ENCODE data around the gene PSTPIP2.
"Not testable (repeated sequence)": the region's sequence is repeated elsewhere in the genome, so short reads cannot be mapped to it uniquely, and the experiment has no call there.

Gene PSTPIP2

DNA sequence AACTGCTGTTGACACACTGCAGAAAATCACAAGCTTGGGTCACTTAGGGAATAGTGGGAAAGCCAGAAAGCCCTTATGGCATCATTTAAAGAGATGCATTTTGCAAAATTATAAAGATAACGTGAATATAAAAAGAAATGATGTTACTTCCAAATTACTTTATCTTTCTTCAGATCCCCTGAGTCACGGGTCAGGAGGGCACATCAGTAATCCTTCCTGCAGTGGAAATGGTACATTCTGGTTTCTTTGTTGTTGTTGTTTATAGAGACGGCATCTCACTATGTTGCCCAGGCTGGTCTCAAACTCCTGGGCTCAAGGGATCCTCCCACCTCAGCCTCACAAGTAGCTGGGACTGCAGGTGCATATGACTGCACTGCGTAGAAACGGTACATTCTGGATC is 95.1 kb downstream of the PSTPIP2 start:
- Histone ChIP-seq H3K27me3 (ENCODE audit: low read depth, low read length) (peaks cover 11% of the 10 kb centered on the region), H3K4me2 (ENCODE audit: low read length) (no peak overlapping the region), H3K27ac (ENCODE audit: low read length) (no peak overlapping the region), H3K9ac (ENCODE audit: low read length) (no peak overlapping the region), H3K4me1 (ENCODE audit: low read length) (peaks cover 9% of the 10 kb centered on the region), H4K20me1 (ENCODE audit: insufficient read depth, low read length) (no peaks in the 10 kb centered on the region), H2AFZ (ENCODE audit: low read depth, low read length) (no peak overlapping the region), H3K79me2 (ENCODE audit: low read length) (no peaks in the 10 kb centered on the region), H3K9me3 (ENCODE audit: insufficient read depth, low read length) (no peaks in the 10 kb centered on the region), H3K36me3 (replicated peaks; ENCODE audit: low read depth, low read length) (no peaks in the 10 kb centered on the region), H3K4me3 (ENCODE audit: low read length) (no peak overlapping the region)
- TF ChIP-seq, protein P1, sequence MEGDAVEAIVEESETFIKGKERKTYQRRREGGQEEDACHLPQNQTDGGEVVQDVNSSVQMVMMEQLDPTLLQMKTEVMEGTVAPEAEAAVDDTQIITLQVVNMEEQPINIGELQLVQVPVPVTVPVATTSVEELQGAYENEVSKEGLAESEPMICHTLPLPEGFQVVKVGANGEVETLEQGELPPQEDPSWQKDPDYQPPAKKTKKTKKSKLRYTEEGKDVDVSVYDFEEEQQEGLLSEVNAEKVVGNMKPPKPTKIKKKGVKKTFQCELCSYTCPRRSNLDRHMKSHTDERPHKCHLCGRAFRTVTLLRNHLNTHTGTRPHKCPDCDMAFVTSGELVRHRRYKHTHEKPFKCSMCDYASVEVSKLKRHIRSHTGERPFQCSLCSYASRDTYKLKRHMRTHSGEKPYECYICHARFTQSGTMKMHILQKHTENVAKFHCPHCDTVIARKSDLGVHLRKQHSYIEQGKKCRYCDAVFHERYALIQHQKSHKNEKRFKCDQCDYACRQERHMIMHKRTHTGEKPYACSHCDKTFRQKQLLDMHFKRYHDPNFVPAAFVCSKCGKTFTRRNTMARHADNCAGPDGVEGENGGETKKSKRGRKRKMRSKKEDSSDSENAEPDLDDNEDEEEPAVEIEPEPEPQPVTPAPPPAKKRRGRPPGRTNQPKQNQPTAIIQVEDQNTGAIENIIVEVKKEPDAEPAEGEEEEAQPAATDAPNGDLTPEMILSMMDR (IDR thresholded peaks at IDR 0.05; ENCODE audit: low read depth, low read length), result no peak
- no peak for TF ChIP-seq EZH2phosphoT487 (IDR thresholded peaks at IDR 0.05; ENCODE audit: low read depth)

DNA sequence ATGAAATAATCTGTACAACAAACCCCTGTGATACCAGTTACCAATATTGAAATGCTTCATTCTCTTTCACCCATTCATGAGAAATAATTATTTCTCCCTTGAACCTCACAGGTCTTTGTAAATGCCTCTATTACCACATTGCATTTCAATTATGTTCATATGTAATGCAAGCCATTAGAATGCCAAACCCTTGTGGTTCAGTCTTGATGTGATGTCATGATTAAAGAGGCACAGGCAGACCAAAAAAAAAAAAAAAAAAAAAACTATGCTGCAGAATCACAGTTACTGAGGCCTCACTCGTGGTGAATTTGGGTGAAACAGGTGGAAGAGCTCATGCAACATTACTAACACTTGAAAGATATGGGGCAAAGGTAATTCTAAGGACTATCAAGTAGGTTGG is 95.5 kb downstream of the PSTPIP2 start:
- no peak overlapping the region for H3K27ac ChIP-seq (ENCODE audit: low read length)
- no peak overlapping the region for H2AFZ ChIP-seq (ENCODE audit: low read depth, low read length)
- no peaks in the 10 kb centered on the region for H3K9me3 ChIP-seq (ENCODE audit: insufficient read depth, low read length)
- peaks cover 11% of the 10 kb centered on the region for H3K27me3 ChIP-seq (ENCODE audit: low read depth, low read length)
- H3K79me2 ChIP-seq (ENCODE audit: low read length), result no peaks in the 10 kb centered on the region
- no peak overlapping the region for H3K4me3 ChIP-seq (ENCODE audit: low read length)
- H3K36me3 ChIP-seq (replicated peaks; ENCODE audit: low read depth, low read length), result no peaks in the 10 kb centered on the region
- no peak overlapping the region for H3K9ac ChIP-seq (ENCODE audit: low read length)
- H4K20me1 ChIP-seq (ENCODE audit: insufficient read depth, low read length), result no peaks in the 10 kb centered on the region
- peaks cover 9% of the 10 kb centered on the region for H3K4me1 ChIP-seq (ENCODE audit: low read length)
- TF ChIP-seq, protein P1 (IDR thresholded peaks at IDR 0.05; ENCODE audit: low read depth, low read length), result no peak
- TF ChIP-seq EZH2phosphoT487 (IDR thresholded peaks at IDR 0.05; ENCODE audit: low read depth), result no peak
- H3K4me2 ChIP-seq (ENCODE audit: low read length), result no peak overlapping the region

DNA sequence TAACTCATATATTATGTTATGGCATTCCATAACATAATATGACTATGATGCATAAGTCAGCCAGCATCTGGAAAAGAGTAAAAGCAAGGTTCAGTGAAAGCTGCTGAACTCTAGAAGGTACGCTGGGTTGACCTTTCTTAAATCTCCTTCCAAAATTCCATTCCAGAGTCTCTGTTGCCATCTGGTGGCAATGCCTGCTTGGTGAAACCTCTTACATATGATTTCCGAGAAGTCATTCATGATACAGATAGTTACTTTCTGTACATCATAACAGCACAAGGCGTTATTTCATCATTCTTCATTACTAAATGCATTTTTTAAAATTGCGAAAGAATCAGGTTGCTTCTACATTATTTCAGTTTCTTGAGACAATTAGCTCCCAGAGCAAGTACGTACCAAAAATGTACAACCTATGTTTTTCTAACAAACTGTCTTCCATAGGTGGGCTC is 97.9 kb downstream of the PSTPIP2 start:
- no peaks in the 10 kb centered on the region for H3K9me3 ChIP-seq (ENCODE audit: insufficient read depth, low read length)
- H3K27me3 ChIP-seq (ENCODE audit: low read depth, low read length), result no peaks in the 10 kb centered on the region
- H3K9ac ChIP-seq (ENCODE audit: low read length), result no peak overlapping the region
- H4K20me1 ChIP-seq (ENCODE audit: insufficient read depth, low read length), result no peaks in the 10 kb centered on the region
- no peaks in the 10 kb centered on the region for H3K36me3 ChIP-seq (replicated peaks; ENCODE audit: low read depth, low read length)
- no peak overlapping the region for H3K27ac ChIP-seq (ENCODE audit: low read length)
- peak overlapping the region; percentile 54 for H2AFZ ChIP-seq (ENCODE audit: low read depth, low read length)
- H3K4me3 ChIP-seq (ENCODE audit: low read length), result peak overlapping the region; percentile 14
- no peak for TF ChIP-seq EZH2phosphoT487 (IDR thresholded peaks at IDR 0.05; ENCODE audit: low read depth)
- TF ChIP-seq, protein P1 (IDR thresholded peaks at IDR 0.05; ENCODE audit: low read depth, low read length), result peak; percentile 98
- H3K4me2 ChIP-seq (ENCODE audit: low read length), result peak overlapping the region; percentile 49
- no peaks in the 10 kb centered on the region for H3K79me2 ChIP-seq (ENCODE audit: low read length)
- peaks cover 9% of the 10 kb centered on the region for H3K4me1 ChIP-seq (ENCODE audit: low read length)

DNA sequence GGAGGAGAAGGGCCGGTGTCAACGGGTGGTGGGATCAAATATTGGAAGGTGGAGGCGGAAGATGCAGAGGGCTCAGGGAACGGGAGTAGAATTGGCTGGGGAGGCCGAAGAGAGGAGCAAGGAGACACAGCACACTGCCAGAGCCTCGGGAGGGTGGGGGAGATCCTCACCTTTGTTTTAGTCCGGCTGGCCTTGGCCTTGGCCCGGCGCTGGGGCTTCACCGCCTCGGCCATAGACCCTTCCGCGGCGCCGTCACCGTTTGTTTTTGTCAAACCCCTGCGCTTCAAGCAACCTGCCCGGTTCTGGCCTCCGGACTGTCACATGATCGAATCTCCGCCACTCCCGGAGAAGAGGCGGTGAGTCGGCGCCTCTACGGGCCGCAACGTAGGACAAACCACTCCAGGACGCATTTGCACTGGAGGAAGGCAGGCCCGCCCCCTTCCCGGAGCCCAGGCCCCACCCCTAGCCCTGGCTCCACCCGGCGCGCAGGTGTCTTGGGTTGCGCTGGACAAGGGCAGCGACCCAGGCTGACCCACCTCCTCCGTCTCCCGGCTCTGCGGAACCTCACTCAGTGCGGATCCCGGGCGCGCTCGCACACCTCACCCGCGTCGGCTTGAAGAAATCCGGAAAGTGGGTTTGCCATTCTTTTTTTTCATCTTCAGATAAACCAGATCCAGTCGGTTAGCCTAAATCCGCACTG is 104.9 kb downstream of the PSTPIP2 start, which contains the start of gene EPG5:
EPG5 (minus strand) TSS at position 323 of the 700 bp plus-strand sequence; CDS start at position 233, 90 bp downstream.
- TF ChIP-seq EZH2phosphoT487 (IDR thresholded peaks at IDR 0.05; ENCODE audit: low read depth), result no peak
- TF ChIP-seq, protein P1 (IDR thresholded peaks at IDR 0.05; ENCODE audit: low read depth, low read length), result no peak
- no peaks in the 10 kb centered on the region for H3K27me3 ChIP-seq (ENCODE audit: low read depth, low read length)
- H3K4me1 ChIP-seq (ENCODE audit: low read length), result peaks cover 4% of the 10 kb centered on the region
- peak within 1 kb of the TSS; percentile 5 for H3K27ac ChIP-seq (ENCODE audit: low read length)
- H3K9me3 ChIP-seq (ENCODE audit: insufficient read depth, low read length), result no peaks in the 10 kb centered on the region
- peak within 1 kb of the TSS; percentile 97 for H2AFZ ChIP-seq (ENCODE audit: low read depth, low read length)
- H4K20me1 ChIP-seq (ENCODE audit: insufficient read depth, low read length), result no peaks in the 10 kb centered on the region
- H3K4me2 ChIP-seq (ENCODE audit: low read length), result peak within 1 kb of the TSS; percentile 99
- H3K79me2 ChIP-seq (ENCODE audit: low read length), result peaks cover 22% of the 10 kb centered on the region
- peak within 1 kb of the TSS; percentile 80 for H3K9ac ChIP-seq (ENCODE audit: low read length)
- H3K4me3 ChIP-seq (ENCODE audit: low read length), result peak within 1 kb of the TSS; percentile 80
- peaks cover 4% of the 10 kb centered on the region for H3K36me3 ChIP-seq (replicated peaks; ENCODE audit: low read depth, low read length)

DNA sequence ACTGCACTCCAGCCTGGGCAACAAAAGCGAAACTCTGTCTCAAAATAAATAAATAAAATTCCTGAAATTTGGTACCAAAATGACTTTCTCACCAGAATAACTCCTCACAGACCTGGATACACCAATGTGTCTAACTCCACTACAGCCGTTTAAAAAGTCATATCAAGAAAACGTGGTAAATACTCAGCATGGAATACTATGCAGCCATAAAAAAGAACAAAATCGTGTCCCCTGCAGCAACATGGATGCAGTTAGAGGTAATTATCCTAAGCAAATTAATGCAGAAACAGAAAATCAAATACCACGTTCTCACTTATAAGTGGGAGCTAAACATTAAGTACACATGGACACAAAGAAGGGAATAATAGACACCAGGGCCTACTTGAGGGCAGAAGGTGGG is 107.1 kb downstream of the PSTPIP2 start:
- H3K4me1 ChIP-seq (ENCODE audit: low read length); H3K36me3 ChIP-seq (replicated peaks; ENCODE audit: low read depth, low read length); H3K27ac ChIP-seq (ENCODE audit: low read length); H3K27me3 ChIP-seq (ENCODE audit: low read depth, low read length); H3K4me2 ChIP-seq (ENCODE audit: low read length); H4K20me1 ChIP-seq (ENCODE audit: insufficient read depth, low read length); H2AFZ ChIP-seq (ENCODE audit: low read depth, low read length); H3K9ac ChIP-seq (ENCODE audit: low read length); H3K9me3 ChIP-seq (ENCODE audit: insufficient read depth, low read length); H3K4me3 ChIP-seq (ENCODE audit: low read length): not testable (repeated sequence)
- peaks cover 22% of the 10 kb centered on the region for H3K79me2 ChIP-seq (ENCODE audit: low read length)
